Vagina (tissue), 2 donors: ENCODE results near the gene OPRM1. TPM values are rescaled to one million over a fixed set of nuclear protein-coding genes. Genes with fewer than 3 reads are reported as not detected.

Source experiments
- DNase-seq, 2 donors: peaks; one replicate each; pipeline ENCODE4 v3.0.0-alpha.2; 2017; ENCODE audit errors: extremely low spot score in 2 of 2
- H3K27ac ChIP-seq: fragments of 200-600 bp; sonication (generic); one replicate; pipeline ENCODE4 v1.5.1; 2019
- H3K27me3 ChIP-seq: fragments of 200-600 bp; sonication (generic); one replicate; pipeline ENCODE4 v1.5.1; 2019
- H3K36me3 ChIP-seq, 2 donors: fragments of 200-600 bp; sonication (generic); one replicate each; pipeline ENCODE4 v1.5.1; 2017 to 2019
- H3K4me1 ChIP-seq: fragments of 200-600 bp; sonication (generic); one replicate; pipeline ENCODE4 v1.5.1; 2019
- H3K4me3 ChIP-seq, 2 donors: fragments of 200-600 bp; sonication (generic); 1 replicate in 1 of 2; 2 replicates in 1 of 2; pipeline ENCODE4 v1.5.1; 2016 to 2019
- H3K9me3 ChIP-seq: fragments of 200-600 bp; sonication (generic); one replicate; pipeline ENCODE4 v1.5.1; 2019
- CTCF ChIP-seq, 3 experiments: fragments of 450-650 bp in 2 of 3; fragments of 200-600 bp in 1 of 3; sonication (generic) in 1 of 3; IDR thresholded peaks; one replicate each; pipeline ENCODE4 v1.5.1; 2017 to 2019; ENCODE audit warnings: antibody characterized with exemption in 3 of 3, mild to moderate bottlenecking in 2 of 3, moderate library complexity in 2 of 3
- POLR2A ChIP-seq, 2 donors: fragments of 450-650 bp; IDR thresholded peaks; one replicate each; pipeline ENCODE4 v1.6.1; 2017; ENCODE audit warnings: antibody characterized with exemption in 2 of 2, mild to moderate bottlenecking in 2 of 2, moderate library complexity in 2 of 2
- POLR2AphosphoS5 ChIP-seq, 2 donors: sonication (generic); formaldehyde crosslinking; IDR thresholded peaks; one replicate each; pipeline ENCODE4 v1.9.0; 2017; ENCODE audit warnings: antibody characterized with exemption in 2 of 2, mild to moderate bottlenecking in 2 of 2, low read depth in 1 of 2; ENCODE audit not compliant: insufficient read depth in 1 of 2
- intact Hi-C: fragments of 100-400 bp; cut with DNase I; formaldehyde crosslinking; loops from one replicate; pipeline ENCODE4 v1.15.1; 2023
- total RNA-seq: library from RNA; depleted of rRNA; stranded (reverse); fragments of >200 nt; gene quantifications from one replicate; pipeline ENCODE4 v1.2.3, GENCODE V29; 2016

Gene OPRM1
- total RNA-seq, 1 donor from 2014 or later, result 0.98 TPM

GRCh38 chr6:154030646-154031045 lies 8.4 kb upstream of the OPRM1 start:
- no peaks in the 10 kb centered on the region for H3K27me3 ChIP-seq
- H3K4me3 ChIP-seq, result no peak overlapping the region
- no peaks in the 10 kb centered on the region for H3K36me3 ChIP-seq
- intact Hi-C loops, result no loop called here
- H3K27ac ChIP-seq, result no peak overlapping the region
- no peak for DNase-seq
- H3K4me1 ChIP-seq, result no peaks in the 10 kb centered on the region
- TF ChIP-seq CTCF (IDR thresholded peaks at IDR 0.05) (no peak), POLR2A (IDR thresholded peaks at IDR 0.05) (no peak), POLR2AphosphoS5 (IDR thresholded peaks at IDR 0.05; ENCODE audit: insufficient read depth in 1 of 2, low read depth in 1 of 2) (no peak)
- H3K9me3 ChIP-seq, result no peaks in the 10 kb centered on the region

- H3K9me3 ChIP-seq, result no peaks in the 10 kb centered on the region
- no peak for DNase-seq
- H3K4me1 ChIP-seq, result no peaks in the 10 kb centered on the region
- no peaks in the 10 kb centered on the region for H3K27me3 ChIP-seq
- no peak overlapping the region for H3K4me3 ChIP-seq
- TF ChIP-seq CTCF (IDR thresholded peaks at IDR 0.05) (no peak), POLR2AphosphoS5 (IDR thresholded peaks at IDR 0.05; ENCODE audit: insufficient read depth in 1 of 2, low read depth in 1 of 2) (no peak), POLR2A (IDR thresholded peaks at IDR 0.05) (no peak)
- intact Hi-C loops, result no loop called here
- no peaks in the 10 kb centered on the region for H3K36me3 ChIP-seq
- no peak overlapping the region for H3K27ac ChIP-seq
Measured at GRCh38 chr6:154041001-154041400, 2.0 kb downstream of the OPRM1 start.

GRCh38 chr6:154053141-154053540 lies 14.1 kb downstream of the OPRM1 start:
- no peak for DNase-seq
- Histone ChIP-seq H3K4me3 (no peak overlapping the region), H3K9me3 (no peaks in the 10 kb centered on the region), H3K4me1 (no peaks in the 10 kb centered on the region), H3K27me3 (no peaks in the 10 kb centered on the region), H3K36me3 (no peaks in the 10 kb centered on the region), H3K27ac (no peak overlapping the region)
- intact Hi-C loops, result no loop called here
- TF ChIP-seq CTCF (IDR thresholded peaks at IDR 0.05), result no peak

- H3K27me3 ChIP-seq, result no peaks in the 10 kb centered on the region
- TF ChIP-seq CTCF (IDR thresholded peaks at IDR 0.05), result no peak
- TF ChIP-seq POLR2A (IDR thresholded peaks at IDR 0.05), result no peak
- TF ChIP-seq POLR2AphosphoS5 (IDR thresholded peaks at IDR 0.05; ENCODE audit: insufficient read depth in 1 of 2, low read depth in 1 of 2), result no peak
- H3K9me3 ChIP-seq, result no peaks in the 10 kb centered on the region
- H3K36me3 ChIP-seq, result no peaks in the 10 kb centered on the region
- H3K4me1 ChIP-seq, result no peaks in the 10 kb centered on the region
- no peak for DNase-seq
- H3K27ac ChIP-seq, result no peak overlapping the region
- intact Hi-C loops, result no loop called here
- no peak overlapping the region for H3K4me3 ChIP-seq
Measured at GRCh38 chr6:154056536-154056935, 17.5 kb downstream of the OPRM1 start.

- no peak for DNase-seq
- intact Hi-C loops, result no loop called here
- no peaks in the 10 kb centered on the region for H3K27me3 ChIP-seq
- no peaks in the 10 kb centered on the region for H3K9me3 ChIP-seq
- H3K27ac ChIP-seq, result no peak overlapping the region
- TF ChIP-seq POLR2AphosphoS5 (IDR thresholded peaks at IDR 0.05; ENCODE audit: insufficient read depth in 1 of 2, low read depth in 1 of 2), result no peak
- no peak for TF ChIP-seq CTCF (IDR thresholded peaks at IDR 0.05)
- no peak for TF ChIP-seq POLR2A (IDR thresholded peaks at IDR 0.05)
- no peak overlapping the region for H3K4me3 ChIP-seq
- H3K36me3 ChIP-seq, result no peaks in the 10 kb centered on the region
- H3K4me1 ChIP-seq, result no peaks in the 10 kb centered on the region
Measured at GRCh38 chr6:154057098-154057497, 18.1 kb downstream of the OPRM1 start.
